COR-L47 (cell line): ENCODE data around the gene GANAB.
"Not testable (repeated sequence)": the region's sequence is repeated elsewhere in the genome, so short reads cannot be mapped to it uniquely, and the experiment has no call there.

Experiments used
- DNase-seq: peaks from one replicate; lab custom pipeline; 2025; lab: John Stamatoyannopoulos, UW

The GANAB gene

DNA sequence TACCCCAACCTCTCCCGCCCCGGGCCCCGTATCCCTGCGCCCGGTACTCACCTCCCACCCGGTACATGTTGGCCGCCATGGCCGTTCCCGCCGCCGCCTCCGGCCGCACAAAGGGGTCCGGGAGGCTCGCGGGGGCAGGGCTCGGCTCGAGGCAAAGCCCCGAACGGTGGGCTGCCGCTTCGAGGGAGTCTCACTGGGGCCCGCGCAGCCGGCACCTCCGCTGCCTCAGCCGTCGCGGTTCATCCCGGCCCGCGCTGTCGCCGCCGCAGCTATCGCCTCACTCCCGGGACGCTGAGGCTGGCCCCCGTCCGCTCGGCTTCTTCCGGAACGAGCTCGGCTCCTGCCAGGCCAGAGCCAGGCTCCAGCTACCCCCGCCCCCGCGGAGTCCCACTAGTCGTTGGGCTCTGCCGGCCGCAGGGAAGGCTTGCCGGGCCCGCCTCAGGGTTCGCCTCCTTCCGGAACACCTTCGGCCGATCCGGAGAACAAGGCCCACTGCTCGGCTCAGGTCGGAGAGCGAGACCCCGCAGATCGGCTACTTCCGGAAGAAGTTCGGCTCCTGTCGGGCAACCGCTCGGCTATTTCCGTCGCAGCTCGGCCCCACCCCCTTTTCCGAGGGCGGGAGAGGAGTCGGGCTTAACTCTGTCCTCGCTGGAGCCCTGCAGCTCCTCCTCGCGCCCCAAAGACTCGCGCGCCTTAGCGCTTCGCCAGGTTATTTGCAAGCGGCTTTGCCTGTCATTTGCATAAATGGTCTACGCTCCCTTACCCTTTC is 44.9 kb downstream of the GANAB start, which contains the start of gene MTA2:
MTA2 (minus strand) TSS at position 494 of the 769 bp plus-strand sequence; CDS start at position 79, 415 bp downstream.
- peak; percentile 98 for DNase-seq

DNA sequence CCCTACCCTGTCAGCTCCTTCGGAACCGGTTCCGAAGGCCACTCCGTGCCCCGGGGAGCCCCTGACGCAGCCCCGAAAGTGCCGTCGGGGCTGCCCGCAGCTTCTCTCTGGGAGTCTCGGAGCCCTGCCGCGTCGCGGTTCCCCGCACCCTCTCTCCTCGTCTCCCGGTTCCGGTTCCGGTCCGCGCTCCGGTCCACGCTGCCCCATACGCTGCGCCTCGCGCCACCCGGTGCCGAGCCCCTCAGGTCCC is 45.4 kb downstream of the GANAB start:
- DNase-seq: no peak

DNA sequence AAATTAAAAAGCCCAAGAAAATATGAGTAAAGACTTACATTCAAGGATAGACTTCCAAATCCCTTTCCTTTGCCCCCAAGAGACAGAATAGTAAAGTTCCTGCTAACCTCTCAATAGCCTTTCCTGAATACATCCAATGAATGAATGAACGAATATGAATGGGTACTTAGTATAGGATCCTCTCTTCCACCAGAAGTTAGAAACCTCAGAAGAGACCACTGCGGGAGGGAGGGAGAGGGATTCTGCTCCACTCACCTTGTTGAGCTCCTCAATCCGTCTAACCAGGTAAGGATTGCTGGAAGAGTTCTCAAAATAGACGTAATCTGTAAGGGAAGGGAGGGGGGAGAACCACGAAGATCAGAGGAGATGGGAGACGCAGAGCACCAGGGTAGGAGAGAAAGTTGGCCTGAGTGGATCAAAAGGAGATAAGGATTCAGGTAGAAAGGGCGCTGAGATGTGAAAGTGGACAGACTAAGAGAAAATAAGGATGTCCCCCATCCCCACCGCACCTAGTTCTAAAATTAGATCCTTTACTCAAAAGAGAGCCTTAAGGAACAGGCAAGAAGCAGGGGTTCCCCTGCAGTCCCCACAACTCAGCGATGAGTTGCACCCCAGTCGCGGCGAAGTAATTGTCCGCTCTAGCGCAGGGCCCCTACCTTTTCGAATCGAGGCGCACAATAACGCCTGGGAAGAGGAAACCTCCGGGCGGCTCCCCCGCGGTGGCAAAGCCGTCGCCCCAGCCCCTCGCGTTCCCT is 45.9 kb downstream of the GANAB start:
- no peak for DNase-seq

DNA sequence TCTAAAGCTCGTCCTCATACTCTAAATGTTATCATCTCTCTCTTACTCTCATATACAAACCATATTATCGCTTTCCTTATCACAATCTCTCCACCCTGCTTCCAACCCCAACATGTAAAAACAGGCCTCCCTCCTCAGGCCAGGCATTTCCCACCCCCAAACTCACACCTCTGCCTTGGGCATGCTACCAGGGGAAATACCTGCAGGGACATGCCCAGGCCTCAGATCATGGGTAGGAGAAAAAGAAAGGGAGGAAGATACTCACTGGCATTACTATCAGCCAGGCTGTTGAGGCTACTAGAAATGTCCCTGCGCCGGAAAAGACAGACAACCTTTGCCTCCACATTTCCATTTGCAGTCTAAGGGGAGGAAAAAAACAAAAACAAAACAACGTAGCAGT is 46.5 kb downstream of the GANAB start:
- DNase-seq: no peak

DNA sequence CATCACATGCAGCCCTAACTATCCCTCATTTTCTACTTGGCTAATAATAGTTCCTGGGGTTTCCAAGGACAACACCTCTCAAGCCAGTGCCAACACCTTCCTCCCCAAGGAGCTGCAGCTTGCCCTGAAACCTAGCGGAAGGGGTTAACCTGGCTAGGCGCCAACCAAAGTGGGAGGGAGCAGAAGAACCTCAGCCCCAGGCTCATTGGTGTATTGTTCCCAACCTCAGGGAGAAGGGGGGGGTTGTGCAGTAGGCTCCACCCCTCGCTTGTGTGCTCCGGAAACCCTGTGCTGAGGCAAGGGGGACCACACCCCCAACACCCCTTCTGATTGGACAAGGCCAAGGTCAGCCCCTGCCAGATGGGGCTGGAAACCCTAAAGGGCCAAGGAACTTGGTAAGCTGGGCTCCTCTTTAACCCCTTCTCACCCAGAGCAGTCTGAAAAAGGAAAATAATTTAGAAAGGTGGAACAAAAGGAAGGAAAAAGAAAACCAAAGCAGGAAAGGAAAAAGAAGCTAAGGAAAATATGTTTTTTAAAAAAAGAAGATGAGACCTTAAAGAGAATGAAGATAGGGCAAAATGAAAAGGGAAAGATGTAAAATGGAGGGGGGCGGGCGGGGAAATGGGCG is 47.2 kb downstream of the GANAB start:
- DNase-seq: peak; percentile 97

DNA sequence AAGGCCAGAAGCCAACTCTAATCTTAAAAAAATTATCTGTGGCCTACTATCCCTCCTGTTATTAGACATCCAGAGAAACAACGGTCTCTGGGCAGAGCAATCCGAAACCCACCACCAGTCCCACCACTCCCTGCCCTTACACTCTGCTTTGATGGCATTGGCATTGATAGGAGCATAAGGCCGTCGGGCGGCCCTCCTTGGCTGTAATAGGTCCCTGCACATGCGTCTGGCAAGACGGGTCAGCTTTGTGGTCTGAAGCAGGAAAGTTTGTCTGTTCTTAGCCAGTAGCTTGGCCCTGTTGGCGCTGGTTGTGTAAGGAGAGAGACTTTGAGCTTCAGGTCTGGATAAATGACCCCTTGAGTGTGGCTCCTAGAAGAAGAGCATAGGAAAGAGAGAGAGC is 51.3 kb downstream of the GANAB start:
- DNase-seq: no peak

DNA sequence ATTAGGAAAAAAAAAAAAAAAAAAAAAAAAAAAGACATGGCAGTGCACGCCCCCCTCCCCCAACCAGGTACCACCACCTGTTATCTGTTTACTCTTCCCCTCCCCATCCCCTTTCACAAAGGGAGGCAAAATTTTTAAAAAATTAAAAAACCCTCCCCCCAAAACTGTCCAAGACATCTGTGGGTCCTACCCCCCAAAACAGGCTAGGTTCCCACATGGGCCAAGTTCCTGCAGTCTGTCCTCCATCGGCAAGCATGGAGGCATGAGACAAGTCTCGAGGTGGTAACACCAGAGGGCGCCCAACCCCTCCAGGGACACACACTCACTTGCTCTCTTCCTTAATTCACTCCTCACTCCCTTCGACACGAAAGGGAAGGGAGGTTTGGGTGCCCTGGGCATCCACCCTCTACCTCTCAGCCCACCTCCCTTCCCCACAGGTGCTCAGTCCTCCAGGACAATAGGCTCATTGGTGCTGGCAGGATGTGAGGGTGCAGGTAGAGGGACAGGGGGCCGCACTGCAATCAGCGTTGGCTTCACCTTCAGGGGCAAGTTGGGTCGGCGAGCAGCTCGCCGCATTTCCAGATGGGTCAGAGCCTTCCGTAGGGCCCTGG is 52.9 kb downstream of the GANAB start:
- DNase-seq: peak; percentile 63

DNA sequence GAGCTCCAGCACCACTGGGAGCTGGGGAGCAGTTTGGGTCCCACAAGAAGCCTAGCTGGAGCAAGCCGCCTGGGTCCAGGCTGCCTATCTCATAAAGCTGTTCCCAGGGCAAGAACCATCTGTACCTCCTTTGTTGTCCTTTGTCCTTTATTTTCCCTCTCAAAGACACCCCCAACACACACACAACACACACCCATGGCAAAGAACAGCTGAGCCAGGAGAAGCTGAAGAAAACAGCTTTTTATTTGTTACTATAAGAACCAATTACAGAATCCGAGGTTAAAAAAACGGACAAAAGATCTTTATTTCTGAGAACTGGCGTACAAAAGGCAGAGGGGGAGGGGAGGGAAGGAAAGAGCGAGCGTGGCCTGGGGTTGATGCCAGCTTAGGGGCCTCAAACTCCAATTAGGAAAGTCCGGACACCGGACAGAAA is 53.4 kb downstream of the GANAB start:
- DNase-seq: no peak

DNA sequence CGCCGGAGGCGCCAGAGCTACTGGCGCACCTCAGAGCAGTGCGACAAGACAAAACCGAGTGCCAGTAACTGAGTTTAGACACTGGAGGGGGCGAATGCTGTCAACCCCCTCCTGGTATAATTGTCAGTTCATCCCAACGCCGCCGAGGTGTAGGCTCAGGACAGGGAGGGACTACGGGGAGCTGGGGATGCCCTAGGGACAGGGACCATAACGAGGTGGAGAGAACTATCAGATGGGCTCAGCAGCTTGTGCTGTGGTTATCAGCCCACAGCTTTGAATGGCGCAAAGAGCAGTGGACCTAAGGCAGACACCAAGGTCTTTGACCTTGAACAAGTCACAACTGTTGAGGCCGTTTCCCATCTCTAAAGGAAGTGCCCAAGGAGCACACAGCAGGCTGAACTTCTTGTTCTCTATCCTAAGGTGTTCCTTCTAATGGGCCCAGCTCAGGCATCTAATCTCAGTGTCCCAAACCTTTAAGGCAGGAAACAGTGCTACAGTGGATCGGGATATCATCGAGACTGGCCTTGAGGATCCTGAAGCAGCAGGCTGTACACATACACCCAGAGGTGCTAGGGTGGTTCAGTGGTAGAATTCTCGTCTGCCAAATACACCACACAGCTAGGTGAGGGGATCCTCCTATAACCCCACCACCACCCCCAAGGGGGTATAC is 54.1 kb downstream of the GANAB start:
- DNase-seq: no peak

DNA sequence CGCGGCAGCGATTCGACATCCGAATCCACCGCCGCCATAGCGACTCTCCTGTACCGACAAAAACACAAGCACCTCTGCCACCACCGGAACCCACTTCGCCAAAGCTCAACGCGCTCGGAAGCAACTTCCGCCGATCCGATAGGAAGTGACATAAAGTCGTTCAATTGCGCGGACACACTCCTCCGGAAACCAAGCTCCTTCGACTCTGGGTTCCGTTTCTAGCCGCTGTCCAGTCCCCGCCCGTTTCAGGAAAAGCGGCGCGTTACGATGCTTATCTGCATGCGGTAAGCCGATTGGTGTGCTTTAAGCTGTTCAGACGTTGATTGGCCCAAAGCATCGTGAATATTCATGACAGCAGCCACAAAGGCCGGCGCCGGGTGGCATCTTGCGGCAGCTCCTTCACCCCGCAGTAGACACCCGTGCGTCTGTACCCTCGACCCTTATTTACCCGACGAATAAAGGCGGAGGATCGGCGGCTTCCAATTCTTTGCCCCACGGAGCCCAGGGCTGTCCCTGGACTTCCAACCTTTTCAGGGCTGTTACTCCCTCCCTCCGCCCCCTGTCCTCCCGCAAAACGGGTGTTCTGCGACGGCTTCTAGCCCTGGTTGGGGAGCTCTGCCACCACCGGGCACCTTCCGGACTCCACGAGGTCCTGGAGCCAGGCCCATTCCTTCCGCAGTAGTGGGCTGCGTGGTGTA is 54.8 kb downstream of the GANAB start, which contains the start of gene TUT1:
TUT1 (minus strand) TSS at position 76 of the 698 bp plus-strand sequence; CDS start at position 38, 38 bp downstream.
- DNase-seq: peak; percentile 99

DNA sequence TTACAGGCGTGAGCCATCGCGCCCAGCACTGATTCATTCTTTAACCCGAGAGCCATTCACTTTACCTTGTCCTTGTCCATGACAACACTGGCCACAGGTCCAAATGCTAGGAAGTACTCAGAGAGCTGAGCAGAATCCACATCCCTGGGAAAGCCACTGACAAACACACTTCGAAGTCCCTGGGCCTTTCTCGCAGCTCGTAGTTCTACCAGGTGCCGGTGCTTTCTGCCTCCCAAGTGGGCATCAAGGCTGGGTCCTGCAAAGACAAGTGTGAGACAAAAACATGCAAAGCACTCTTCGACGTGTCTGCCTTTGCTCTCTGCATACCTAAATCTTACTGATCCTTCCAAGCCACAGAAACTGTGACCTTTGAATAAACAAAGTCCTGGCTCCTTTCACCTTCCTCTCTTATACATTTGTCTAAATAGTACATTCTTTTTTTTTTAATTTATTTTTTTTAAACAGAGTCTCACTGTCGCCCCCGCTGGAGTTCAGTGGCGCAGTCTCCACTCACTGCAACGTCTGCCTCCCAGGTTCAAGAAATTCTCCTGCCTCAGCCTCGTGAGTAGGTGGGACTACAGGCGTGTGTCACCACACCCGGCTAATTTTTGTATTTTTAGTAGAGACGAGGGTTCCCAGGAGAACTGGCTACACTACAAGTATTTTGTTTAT is 57.3 kb downstream of the GANAB start:
- DNase-seq: no peak

DNA sequence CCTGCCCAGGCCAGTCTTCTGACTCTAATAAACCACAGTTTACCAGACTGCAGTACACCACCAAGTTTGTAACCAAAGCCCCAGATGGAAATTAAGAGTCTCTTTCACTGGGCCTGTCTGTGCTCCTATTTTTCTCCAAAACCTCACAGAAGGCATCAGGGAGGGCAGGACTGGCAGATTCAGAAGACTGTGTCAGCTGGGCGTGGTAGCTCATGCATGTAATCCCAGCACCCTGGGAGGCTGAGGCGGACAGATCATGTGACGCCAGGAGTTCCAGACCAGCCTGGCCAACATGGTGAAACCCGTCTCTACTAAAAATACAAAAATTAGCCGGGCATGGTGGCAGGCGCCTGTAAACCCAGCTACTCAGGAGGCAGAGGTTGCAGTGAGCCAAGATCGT is 61.1 kb downstream of the GANAB start:
- DNase-seq: not testable (repeated sequence)

DNA sequence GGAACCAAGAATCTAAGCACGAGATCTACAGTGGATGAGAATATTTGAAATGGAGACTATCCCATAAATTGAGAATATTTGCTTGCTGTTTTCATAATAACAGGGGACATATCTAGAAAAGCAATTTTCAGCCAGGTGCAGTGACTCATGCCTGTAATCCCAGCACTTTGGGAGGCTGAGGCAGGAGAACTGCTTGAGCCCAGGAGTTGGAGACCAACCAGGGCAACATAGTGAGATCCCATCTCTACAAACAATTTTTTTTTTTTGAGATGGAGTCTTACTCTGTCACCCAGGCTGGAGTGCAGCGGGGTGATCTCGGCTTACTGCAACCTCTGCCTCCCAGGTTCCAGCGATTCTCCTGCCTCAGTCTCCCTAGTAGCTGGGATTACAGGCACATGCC is 64.7 kb downstream of the GANAB start:
- not testable (repeated sequence) for DNase-seq

DNA sequence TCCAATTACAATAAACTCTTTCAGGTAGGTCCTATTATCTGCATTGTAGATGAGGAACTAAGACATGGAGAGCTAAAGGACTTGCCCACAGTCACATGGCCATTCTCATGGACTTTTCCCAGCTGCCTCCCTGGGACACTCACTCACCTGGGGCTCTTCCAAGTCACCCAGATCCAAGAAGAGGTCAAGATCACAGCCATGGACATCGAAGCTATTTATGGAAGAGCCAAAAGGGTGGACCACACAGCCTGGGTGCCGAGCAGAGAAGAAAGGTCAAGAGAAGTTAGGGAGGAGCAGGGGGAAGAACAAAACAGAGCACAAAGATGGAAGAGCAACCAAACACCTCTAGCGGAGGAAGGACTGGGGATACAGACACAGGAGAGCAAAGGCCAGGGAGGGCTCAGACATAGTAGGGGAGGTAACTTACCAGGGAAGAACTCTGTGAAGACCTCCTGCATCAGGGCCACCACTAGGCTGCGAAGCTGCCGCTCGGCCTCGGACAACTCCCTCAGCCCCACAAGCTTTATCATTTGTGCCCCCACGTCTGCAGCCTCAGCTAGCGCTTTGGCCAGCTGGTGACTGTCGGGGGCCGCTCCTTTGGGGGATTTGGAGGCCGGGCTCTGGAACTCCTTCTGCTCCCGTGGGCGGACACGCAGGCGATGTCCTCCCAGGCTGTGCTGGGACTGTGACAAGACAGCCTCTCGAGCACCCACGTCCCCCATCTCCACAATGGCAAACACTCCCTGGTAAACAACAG is 65.3 kb downstream of the GANAB start:
- DNase-seq: no peak

DNA sequence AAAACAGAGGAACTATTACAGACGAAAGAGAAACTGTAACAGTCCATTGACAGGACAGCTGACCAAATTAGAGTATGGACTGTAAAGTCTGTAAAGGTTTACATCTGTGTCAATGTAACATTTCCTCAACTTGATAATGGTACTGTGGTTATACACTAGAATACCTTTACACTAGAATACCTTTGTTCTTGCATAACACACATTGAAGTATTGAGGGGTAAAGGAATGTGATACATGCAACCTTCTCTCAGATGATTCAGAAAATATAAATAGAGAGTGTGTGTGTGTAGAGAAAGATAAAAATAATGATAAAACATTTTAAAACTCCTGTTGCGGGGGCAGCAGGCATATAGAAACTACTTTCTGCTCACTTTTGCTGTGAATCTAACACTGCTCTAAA is 67.2 kb downstream of the GANAB start:
- DNase-seq: no peak

DNA sequence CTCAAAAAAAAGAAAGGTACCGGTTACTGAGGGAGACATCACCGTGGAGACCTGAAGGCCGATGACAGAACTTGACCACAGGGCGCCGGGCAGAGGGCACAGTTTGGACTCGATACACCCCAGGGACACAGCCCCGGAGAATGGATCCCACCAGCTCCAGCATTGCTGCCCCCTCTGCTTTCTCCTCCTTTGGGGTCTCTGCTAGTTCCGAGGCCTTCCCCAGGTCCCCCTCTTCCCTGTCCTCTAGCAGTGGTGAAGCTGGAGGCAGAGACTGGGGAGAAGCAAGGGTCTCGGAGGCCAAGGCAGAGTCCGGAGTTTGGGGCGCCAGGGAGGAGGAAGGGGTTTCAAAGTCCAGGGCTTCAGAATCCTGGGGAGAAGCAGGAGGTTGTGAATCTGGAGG is 67.9 kb downstream of the GANAB start:
- DNase-seq: no peak

DNA sequence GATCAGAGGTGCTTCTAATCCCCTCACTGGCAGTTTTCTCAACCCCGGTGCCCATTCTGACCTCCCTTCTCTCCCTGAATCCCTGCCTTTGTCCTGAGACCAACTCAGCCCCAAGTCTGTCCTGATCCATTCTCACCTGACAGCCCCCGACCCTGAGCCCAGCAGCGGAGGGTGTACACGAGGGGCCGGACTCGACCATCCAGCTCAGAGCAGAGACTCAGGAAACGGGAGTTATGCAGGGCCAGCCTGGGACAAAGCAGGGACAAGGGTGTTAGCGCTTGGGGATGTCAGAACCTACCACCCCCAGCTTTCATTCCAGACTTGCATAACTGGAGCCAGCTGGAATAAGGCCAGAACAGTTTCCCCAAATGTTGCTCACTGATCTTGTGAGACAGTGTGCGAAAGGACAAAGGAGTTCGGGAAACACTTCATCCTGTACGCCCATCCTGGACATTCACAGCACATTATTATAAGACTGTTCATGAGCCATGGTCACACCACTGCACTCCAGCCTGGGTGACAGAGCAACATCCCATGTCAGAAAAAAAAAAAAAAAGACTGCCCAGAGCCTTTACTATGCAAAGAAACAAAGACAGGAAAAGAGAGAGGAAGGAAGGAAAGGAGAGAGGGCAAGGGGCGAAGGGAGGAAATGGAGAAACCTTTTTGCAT is 69.2 kb downstream of the GANAB start:
- DNase-seq: no peak

DNA sequence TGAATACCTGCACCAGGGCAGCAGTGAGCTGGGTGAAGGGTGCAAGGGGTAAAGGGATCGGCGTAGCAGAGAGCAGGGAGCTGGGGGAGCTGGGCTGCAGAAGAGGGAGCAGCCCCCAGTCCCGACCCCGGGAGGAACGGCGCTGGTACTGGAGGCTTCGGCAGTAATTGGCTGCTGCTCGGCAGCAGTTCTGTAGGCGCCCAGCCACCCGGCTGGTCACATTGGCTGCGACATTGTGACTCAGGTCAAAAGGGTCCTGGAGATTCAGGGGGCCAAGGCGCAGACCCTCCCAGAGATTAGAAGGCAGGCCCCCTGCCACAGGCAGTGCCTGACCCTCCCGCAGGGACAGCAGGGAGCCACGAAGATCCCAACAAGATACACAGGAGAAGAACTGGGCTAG is 70.6 kb downstream of the GANAB start:
- no peak for DNase-seq

DNA sequence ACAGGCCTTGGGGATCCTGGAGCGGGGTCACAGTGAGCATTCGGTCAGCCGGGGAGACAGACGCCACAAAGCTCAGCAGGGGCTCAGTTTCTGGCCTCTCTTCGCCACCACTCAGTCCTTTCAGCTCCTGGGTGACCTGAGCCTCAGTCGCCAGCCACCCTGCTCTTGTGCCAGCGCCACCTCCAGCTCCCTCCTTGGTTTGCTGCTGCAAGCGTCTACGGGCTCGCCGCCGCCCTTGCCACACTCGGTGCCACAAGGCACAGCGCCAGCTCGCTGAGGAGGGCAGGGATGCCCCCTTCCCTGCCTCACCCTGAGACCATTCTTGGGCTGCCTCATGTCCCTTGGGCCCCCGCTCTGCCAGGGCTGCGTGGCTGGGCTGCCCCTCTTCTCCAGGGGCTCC is 71.3 kb downstream of the GANAB start:
- no peak for DNase-seq
